ENCODE results near the gene MAGEA8.

- no peak for TF ChIP-seq CTCF (IDR thresholded peaks at IDR 0.05)
- no peak for TF ChIP-seq POLR2A (IDR thresholded peaks at IDR 0.05)
- TF ChIP-seq EP300 (IDR thresholded peaks at IDR 0.05), result no peak
- no peak for TF ChIP-seq POLR2AphosphoS5 (IDR thresholded peaks at IDR 0.05)
These were observed 22.4 kb upstream of the MAGEA8 start for GRCh38 chrX:149858592-149858991.
